Activated naive CD8-positive, alpha-beta T cell treated with anti-CD3 and anti-CD28 coated beads for 36 hours (primary cell): ENCODE data around the gene SEMA3B. TPM values are rescaled to one million over a fixed set of nuclear protein-coding genes. Genes with fewer than 3 reads are reported as not detected.
"Not testable (repeated sequence)": the region's sequence is repeated elsewhere in the genome, so short reads cannot be mapped to it uniquely, and the experiment has no call there.

Source experiments
- DNase-seq: peaks from one replicate; pipeline ENCODE4 v3.0.0; 2021
- H3K27ac Mint-ChIP-seq: one replicate; pipeline ENCODE4 v1.8.0; 2022; ENCODE audit warnings: mild to moderate bottlenecking, moderate library complexity, mixed read lengths
- H3K27me3 Mint-ChIP-seq: one replicate; pipeline ENCODE4 v1.8.0; 2022; ENCODE audit warnings: mild to moderate bottlenecking, mixed read lengths
- H3K36me3 Mint-ChIP-seq: one replicate; pipeline ENCODE4 v1.8.0; 2021; ENCODE audit warnings: mild to moderate bottlenecking, mixed read lengths
- H3K4me1 Mint-ChIP-seq: one replicate; pipeline ENCODE4 v1.8.0; 2021; ENCODE audit warnings: mixed read lengths
- H3K4me3 Mint-ChIP-seq: one replicate; pipeline ENCODE4 v1.8.0; 2022; ENCODE audit warnings: mild to moderate bottlenecking, moderate library complexity, mixed read lengths
- H3K9me3 Mint-ChIP-seq: one replicate; pipeline ENCODE4 v1.8.0; 2022; ENCODE audit warnings: mixed read lengths
- total RNA-seq, 2 experiments: library from RNA; stranded (reverse); gene quantifications; one replicate each; pipeline ENCODE4 v1.2.3, GENCODE V29; 2021

Gene SEMA3B
- total RNA-seq, 2 experiments from 2014 or later = 1.2 to 1.6 TPM

GRCh38 chr3:50296721-50297383, 27.9 kb downstream of the SEMA3B start:
- Mint-ChIP-seq H3K36me3 (peaks cover 4% of the 10 kb centered on the region), H3K27ac (no peak overlapping the region), H3K27me3 (no peaks in the 10 kb centered on the region), H3K9me3 (no peaks in the 10 kb centered on the region), H3K4me3 (no peak overlapping the region), H3K4me1 (peaks cover 23% of the 10 kb centered on the region)
- DNase-seq = no peak

GRCh38 chr3:50297384-50297775, 28.4 kb downstream of the SEMA3B start:
- Mint-ChIP-seq H3K4me3 (no peak overlapping the region), H3K27me3 (no peaks in the 10 kb centered on the region), H3K36me3 (peaks cover 4% of the 10 kb centered on the region), H3K4me1 (peaks cover 23% of the 10 kb centered on the region), H3K27ac (no peak overlapping the region), H3K9me3 (no peaks in the 10 kb centered on the region)
- no peak for DNase-seq

- DNase-seq = no peak
- Mint-ChIP-seq H3K4me3 (peak overlapping the region; percentile 92), H3K27ac (peak overlapping the region; percentile 98), H3K4me1 (peaks cover 17% of the 10 kb centered on the region), H3K9me3 (no peaks in the 10 kb centered on the region), H3K27me3 (no peaks in the 10 kb centered on the region), H3K36me3 (peaks cover 4% of the 10 kb centered on the region)
These were observed 29.2 kb downstream of the SEMA3B start for GRCh38 chr3:50297896-50298725.

- Mint-ChIP-seq H3K4me3 (peak within 1 kb of the TSS; percentile 92), H3K27me3 (no peaks in the 10 kb centered on the region), H3K27ac (peak within 1 kb of the TSS; percentile 98), H3K4me1 (peaks cover 17% of the 10 kb centered on the region), H3K9me3 (no peaks in the 10 kb centered on the region), H3K36me3 (peaks cover 4% of the 10 kb centered on the region)
- DNase-seq = peak; percentile 99
These were observed 30.1 kb downstream of the SEMA3B start, which contains the start of the genes HYAL3 and NAA80 for GRCh38 chr3:50298836-50299637. TSS of gene HYAL3 (minus strand) at chr3:50299405. CDS start at chr3:50295602, 3,803 bp downstream. TSS of gene NAA80 (minus strand) at chr3:50299405. CDS start at chr3:50297463, 1,942 bp downstream.

- Mint-ChIP-seq H3K4me1 (peaks cover 19% of the 10 kb centered on the region), H3K4me3 (peak overlapping the region; percentile 92), H3K36me3 (peaks cover 4% of the 10 kb centered on the region), H3K27me3 (no peaks in the 10 kb centered on the region), H3K9me3 (no peaks in the 10 kb centered on the region), H3K27ac (peak overlapping the region; percentile 98)
- DNase-seq = no peak
These were observed 30.6 kb downstream of the SEMA3B start for GRCh38 chr3:50299638-50299928.

GRCh38 chr3:50299929-50300680, 31.2 kb downstream of the SEMA3B start:
- H3K4me1 Mint-ChIP-seq = peaks cover 23% of the 10 kb centered on the region
- H3K27me3 Mint-ChIP-seq = no peaks in the 10 kb centered on the region
- peaks cover 4% of the 10 kb centered on the region for H3K36me3 Mint-ChIP-seq
- DNase-seq = no peak
- no peaks in the 10 kb centered on the region for H3K9me3 Mint-ChIP-seq
- H3K27ac Mint-ChIP-seq = peak overlapping the region; percentile 98
- H3K4me3 Mint-ChIP-seq = peak overlapping the region; percentile 92

- peaks cover 23% of the 10 kb centered on the region for H3K4me1 Mint-ChIP-seq
- H3K9me3 Mint-ChIP-seq = no peaks in the 10 kb centered on the region
- peak overlapping the region; percentile 98 for H3K27ac Mint-ChIP-seq
- DNase-seq = no peak
- H3K4me3 Mint-ChIP-seq = peak overlapping the region; percentile 92
- H3K27me3 Mint-ChIP-seq = no peaks in the 10 kb centered on the region
- peaks cover 4% of the 10 kb centered on the region for H3K36me3 Mint-ChIP-seq
These were observed 31.8 kb downstream of the SEMA3B start for GRCh38 chr3:50300681-50301254.

GRCh38 chr3:50302095-50303012, 33.4 kb downstream of the SEMA3B start:
- H3K9me3 Mint-ChIP-seq = no peaks in the 10 kb centered on the region
- no peaks in the 10 kb centered on the region for H3K27me3 Mint-ChIP-seq
- H3K4me3 Mint-ChIP-seq = no peak overlapping the region
- no peak overlapping the region for H3K27ac Mint-ChIP-seq
- H3K36me3 Mint-ChIP-seq = no peaks in the 10 kb centered on the region
- peaks cover 23% of the 10 kb centered on the region for H3K4me1 Mint-ChIP-seq
- DNase-seq = no peak

GRCh38 chr3:50303013-50303815, 34.3 kb downstream of the SEMA3B start, which contains the start of gene HYAL1:
TSS of gene HYAL1 (minus strand) at chr3:50303574. CDS start at chr3:50302956, 618 bp downstream.
- no peak within 1 kb of the TSS for H3K4me3 Mint-ChIP-seq
- H3K4me1 Mint-ChIP-seq = peaks cover 18% of the 10 kb centered on the region
- H3K9me3 Mint-ChIP-seq = no peaks in the 10 kb centered on the region
- H3K27ac Mint-ChIP-seq = no peak within 1 kb of the TSS
- H3K36me3 Mint-ChIP-seq = no peaks in the 10 kb centered on the region
- DNase-seq = no peak
- no peaks in the 10 kb centered on the region for H3K27me3 Mint-ChIP-seq

- H3K27me3 Mint-ChIP-seq = no peaks in the 10 kb centered on the region
- DNase-seq = no peak
- no peak overlapping the region for H3K27ac Mint-ChIP-seq
- H3K4me3 Mint-ChIP-seq = no peak overlapping the region
- peaks cover 1% of the 10 kb centered on the region for H3K9me3 Mint-ChIP-seq
- no peaks in the 10 kb centered on the region for H3K36me3 Mint-ChIP-seq
- H3K4me1 Mint-ChIP-seq = peaks cover 17% of the 10 kb centered on the region
These were observed 35.7 kb downstream of the SEMA3B start for GRCh38 chr3:50304601-50305000.

- not testable (repeated sequence) for H3K27ac Mint-ChIP-seq, H3K36me3 Mint-ChIP-seq, H3K27me3 Mint-ChIP-seq, H3K4me3 Mint-ChIP-seq, DNase-seq, H3K9me3 Mint-ChIP-seq
- peaks cover 13% of the 10 kb centered on the region for H3K4me1 Mint-ChIP-seq
These were observed 43.1 kb downstream of the SEMA3B start for GRCh38 chr3:50312041-50312440.

- no peak overlapping the region for H3K27ac Mint-ChIP-seq
- peaks cover 3% of the 10 kb centered on the region for H3K36me3 Mint-ChIP-seq
- peaks cover 22% of the 10 kb centered on the region for H3K4me1 Mint-ChIP-seq
- H3K9me3 Mint-ChIP-seq = no peaks in the 10 kb centered on the region
- H3K27me3 Mint-ChIP-seq = no peaks in the 10 kb centered on the region
- DNase-seq = no peak
- no peak overlapping the region for H3K4me3 Mint-ChIP-seq
These were observed 45.4 kb downstream of the SEMA3B start for GRCh38 chr3:50314342-50314741.

GRCh38 chr3:50314816-50315215, 45.9 kb downstream of the SEMA3B start:
- H3K4me1 Mint-ChIP-seq = peaks cover 25% of the 10 kb centered on the region
- H3K27ac Mint-ChIP-seq = no peak overlapping the region
- no peaks in the 10 kb centered on the region for H3K9me3 Mint-ChIP-seq
- H3K36me3 Mint-ChIP-seq = peaks cover 3% of the 10 kb centered on the region
- no peaks in the 10 kb centered on the region for H3K27me3 Mint-ChIP-seq
- H3K4me3 Mint-ChIP-seq = no peak overlapping the region
- no peak for DNase-seq
